ENCODE measurements around the gene CAMK2B.

DNA sequence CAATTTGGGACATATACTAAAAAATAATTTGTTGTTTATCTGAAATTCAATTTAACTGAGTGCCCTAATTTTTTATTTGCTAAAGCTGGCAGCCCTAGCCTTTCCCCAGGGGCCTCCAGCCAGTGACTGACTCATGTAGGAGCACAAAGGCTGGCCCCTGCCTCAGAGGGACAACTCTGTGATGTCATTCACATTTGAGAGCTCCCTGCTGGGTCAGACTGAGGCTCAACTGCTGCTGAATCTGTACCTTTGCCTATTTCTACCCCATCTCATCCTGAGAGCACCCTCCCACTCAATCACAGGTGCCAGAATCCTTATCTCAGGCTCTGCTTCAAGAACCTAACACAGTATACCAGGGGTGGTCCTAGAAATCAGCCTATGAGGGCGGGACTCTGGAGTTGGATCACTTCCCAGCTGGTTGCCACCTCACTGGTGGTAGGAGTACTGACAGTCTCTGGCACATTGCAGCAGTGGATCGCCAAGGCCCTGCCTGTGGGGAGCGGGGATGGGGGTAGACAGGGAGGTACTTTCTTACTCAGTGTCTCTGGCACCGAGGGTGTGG lies 147.7 kb downstream of the CAMK2B start:
- TF ChIP-seq EZH2 (IDR thresholded peaks at IDR 0.05; ENCODE audit: borderline replicate concordance) (no peak), CTCF (IDR thresholded peaks at IDR 0.05; ENCODE audit: poor library complexity) (no peak), EZH2phosphoT487 (IDR thresholded peaks at IDR 0.05; ENCODE audit: low read depth, severe bottlenecking, unreplicated experiment) (no peak)

Measured in hepatocyte (in vitro differentiated cells).